ENCODE data around the gene TMEM120B.

GRCh38 chr12:121770388-121770787 is 57.8 kb downstream of the TMEM120B start:
- TF ChIP-seq CTCF (IDR thresholded peaks at IDR 0.05) (no peak), POLR2A (IDR thresholded peaks at IDR 0.05) (no peak)

Data from body of pancreas (tissue), 4 donors.